HEK293 (cell line): ENCODE results near the gene KCND2.

ENCODE experiments used
- CTCF ChIA-PET: fragments of 350-600 bp; formaldehyde crosslinking; extraction: SDS; loops from one replicate; lab custom pipeline; 2021; ENCODE audit warnings: antibody characterized with exemption; lab: Yijun Ruan, JAX
- POLR2A ChIA-PET: fragments of 300-600 bp; formaldehyde crosslinking; extraction: SDS; loops from one replicate; lab custom pipeline; 2020; ENCODE audit warnings: antibody characterized with exemption, inconsistent platforms; lab: Yijun Ruan, JAX
- H3K27ac ChIP-seq: fragments of 200-500 bp; sonication (Bioruptor generic); 2 replicates; pipeline ENCODE4 v1.5.1; 2014; ENCODE audit warnings: low read depth, low read length, control low read depth, inconsistent platforms; ENCODE audit errors: extremely low read depth
- H3K36me3 ChIP-seq, 2 experiments: fragments of 200-500 bp in 1 of 2; sonication (Bioruptor generic) in 1 of 2; 1 replicate in 1 of 2; 2 replicates in 1 of 2; pipeline ENCODE4 v1.5.1; 2014 to 2017; ENCODE audit warnings: inconsistent platforms in 2 of 2, low read length in 2 of 2; ENCODE audit not compliant: control insufficient read depth in 2 of 2, insufficient read depth in 1 of 2
- H3K4me1 ChIP-seq: fragments of 200-500 bp; sonication (Bioruptor generic); 2 replicates; pipeline ENCODE4 v1.5.1; 2014; ENCODE audit warnings: mild to moderate bottlenecking, low read length, inconsistent platforms; ENCODE audit not compliant: control insufficient read depth, insufficient read depth
- H3K4me3 ChIP-seq: 2 replicates; pipeline ENCODE4 v1.5.1; 2011; ENCODE audit warnings: low read depth, mild to moderate bottlenecking, control low read depth, low read length, moderate library complexity
- H3K9me3 ChIP-seq: fragments of 200-500 bp; sonication (Bioruptor generic); 2 replicates; pipeline ENCODE4 v1.5.1; 2014; ENCODE audit warnings: low read depth, low read length, inconsistent platforms; ENCODE audit not compliant: control insufficient read depth, insufficient read depth
- ZFP69B ChIP-seq: fragments of 450-650 bp; formaldehyde crosslinking; IDR thresholded peaks from 2 replicates; pipeline ENCODE4 v1.5.1; 2016; ENCODE audit warnings: missing biosample characterization, missing genetic modification characterization
- ZNF132 ChIP-seq: fragments of 450-650 bp; formaldehyde crosslinking; IDR thresholded peaks from 2 replicates; pipeline ENCODE4 v1.5.1; 2017; ENCODE audit warnings: missing biosample characterization, missing genetic modification characterization, borderline replicate concordance
- ZNF133 ChIP-seq: fragments of 450-650 bp; formaldehyde crosslinking; IDR thresholded peaks from 2 replicates; pipeline ENCODE4 v1.5.1; 2016; ENCODE audit warnings: missing biosample characterization, missing genetic modification characterization
- ZNF19 ChIP-seq: fragments of 450-650 bp; formaldehyde crosslinking; IDR thresholded peaks from 2 replicates; pipeline ENCODE4; 2016; ENCODE audit warnings: missing biosample characterization, missing genetic modification characterization, low read depth
- ZNF211 ChIP-seq: fragments of 450-650 bp; formaldehyde crosslinking; IDR thresholded peaks from 2 replicates; pipeline ENCODE4 v1.5.1; 2016; ENCODE audit warnings: low read depth, missing biosample characterization, missing genetic modification characterization
- ZNF223 ChIP-seq: fragments of 450-650 bp; formaldehyde crosslinking; IDR thresholded peaks from 2 replicates; pipeline ENCODE4 v1.5.1; 2016; ENCODE audit warnings: missing biosample characterization, missing genetic modification characterization
- ZNF341 ChIP-seq: fragments of 450-650 bp; formaldehyde crosslinking; IDR thresholded peaks from 2 replicates; pipeline ENCODE4; 2016; ENCODE audit warnings: low read depth, missing biosample characterization, missing genetic modification characterization
- ZNF394 ChIP-seq: fragments of 450-650 bp; formaldehyde crosslinking; IDR thresholded peaks from 2 replicates; pipeline ENCODE4 v1.5.1; 2016; ENCODE audit warnings: missing biosample characterization, missing genetic modification characterization, mild to moderate bottlenecking, moderate library complexity, borderline replicate concordance
- ZNF416 ChIP-seq: fragments of 450-650 bp; formaldehyde crosslinking; IDR thresholded peaks from 2 replicates; pipeline ENCODE4 v1.5.1; 2016; ENCODE audit warnings: missing biosample characterization, missing genetic modification characterization
- ZNF561 ChIP-seq: fragments of 450-650 bp; IDR thresholded peaks from 2 replicates; pipeline ENCODE4 v1.5.1; 2018; ENCODE audit warnings: missing biosample characterization, missing genetic modification characterization, borderline replicate concordance
- ZNF600 ChIP-seq: fragments of 450-650 bp; formaldehyde crosslinking; IDR thresholded peaks from 2 replicates; pipeline ENCODE4 v1.5.1; 2016; ENCODE audit warnings: missing biosample characterization, missing genetic modification characterization
- ZNF610 ChIP-seq: fragments of 450-650 bp; formaldehyde crosslinking; IDR thresholded peaks from 2 replicates; pipeline ENCODE4 v1.5.1; 2016; ENCODE audit warnings: missing biosample characterization, missing genetic modification characterization, borderline replicate concordance
- ZNF626 ChIP-seq: fragments of 450-650 bp; sonication (Bioruptor Pico); formaldehyde crosslinking; IDR thresholded peaks from 2 replicates; pipeline ENCODE4 v1.5.1; 2018; ENCODE audit warnings: missing biosample characterization, missing genetic modification characterization, inconsistent platforms
- ZNF664 ChIP-seq: fragments of 450-650 bp; formaldehyde crosslinking; IDR thresholded peaks from 2 replicates; pipeline ENCODE4 v1.5.1; 2016; ENCODE audit warnings: missing biosample characterization, missing genetic modification characterization
- ZNF76 ChIP-seq: fragments of 450-650 bp; formaldehyde crosslinking; IDR thresholded peaks from 2 replicates; pipeline ENCODE4; 2016; ENCODE audit warnings: low read depth, missing biosample characterization, missing genetic modification characterization, borderline replicate concordance
- ZNF792 ChIP-seq: fragments of 450-650 bp; formaldehyde crosslinking; IDR thresholded peaks from 2 replicates; pipeline ENCODE4 v1.5.1; 2016; ENCODE audit warnings: missing biosample characterization, missing genetic modification characterization
- ZNF830 ChIP-seq: fragments of 450-650 bp; IDR thresholded peaks from 2 replicates; pipeline ENCODE4 v1.5.0; 2018; ENCODE audit warnings: missing biosample characterization, missing genetic modification characterization, low read depth, mild to moderate bottlenecking, moderate library complexity
- ZSCAN23 ChIP-seq: fragments of 450-650 bp; formaldehyde crosslinking; IDR thresholded peaks from 2 replicates; pipeline ENCODE4 v1.5.1; 2016; ENCODE audit warnings: missing biosample characterization, missing genetic modification characterization
- TF ChIP-seq, protein P1 (sequence below): fragments of 450-650 bp; formaldehyde crosslinking; IDR thresholded peaks from 2 replicates; pipeline ENCODE4 v1.5.1; 2017; ENCODE audit warnings: missing biosample characterization, missing genetic modification characterization
- TF ChIP-seq, protein P2 (sequence below): fragments of 450-650 bp; formaldehyde crosslinking; IDR thresholded peaks from 2 replicates; pipeline ENCODE4 v1.5.1; 2016; ENCODE audit warnings: missing biosample characterization, missing genetic modification characterization, borderline replicate concordance
- TF ChIP-seq, protein P3 (sequence below): fragments of 450-650 bp; formaldehyde crosslinking; IDR thresholded peaks from 2 replicates; pipeline ENCODE4 v1.5.1; 2016; ENCODE audit warnings: missing biosample characterization, missing genetic modification characterization
- TF ChIP-seq, protein P4 (sequence below): fragments of 450-650 bp; formaldehyde crosslinking; IDR thresholded peaks from 2 replicates; pipeline ENCODE4 v1.5.1; 2016; ENCODE audit warnings: missing biosample characterization, missing genetic modification characterization
- TF ChIP-seq, protein P5 (sequence below): fragments of 450-650 bp; formaldehyde crosslinking; IDR thresholded peaks from 2 replicates; pipeline ENCODE4 v1.5.1; 2016; ENCODE audit warnings: missing biosample characterization, missing genetic modification characterization

KCND2 gene

DNA sequence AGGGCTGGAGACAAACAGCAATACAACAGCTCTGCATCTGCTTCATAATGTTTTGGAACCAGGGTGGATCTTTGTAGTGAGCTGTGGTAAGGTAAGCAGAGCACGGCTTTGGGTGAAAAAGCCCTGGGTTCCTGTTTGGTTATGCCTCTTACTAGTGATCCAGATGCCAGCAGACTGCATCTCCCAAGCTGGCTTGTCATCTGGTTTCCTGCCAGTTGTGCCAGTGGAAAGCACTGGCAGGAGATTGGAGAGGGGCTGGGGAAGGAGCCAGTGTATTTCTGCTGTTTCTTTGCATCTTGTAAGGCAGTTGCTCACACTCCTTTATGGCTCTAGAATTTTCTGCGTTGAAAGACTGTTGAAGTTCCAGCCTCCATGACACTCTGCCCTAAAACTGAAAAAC lies 447.3 kb downstream of the KCND2 start (continued):
- TF ChIP-seq, protein P1, sequence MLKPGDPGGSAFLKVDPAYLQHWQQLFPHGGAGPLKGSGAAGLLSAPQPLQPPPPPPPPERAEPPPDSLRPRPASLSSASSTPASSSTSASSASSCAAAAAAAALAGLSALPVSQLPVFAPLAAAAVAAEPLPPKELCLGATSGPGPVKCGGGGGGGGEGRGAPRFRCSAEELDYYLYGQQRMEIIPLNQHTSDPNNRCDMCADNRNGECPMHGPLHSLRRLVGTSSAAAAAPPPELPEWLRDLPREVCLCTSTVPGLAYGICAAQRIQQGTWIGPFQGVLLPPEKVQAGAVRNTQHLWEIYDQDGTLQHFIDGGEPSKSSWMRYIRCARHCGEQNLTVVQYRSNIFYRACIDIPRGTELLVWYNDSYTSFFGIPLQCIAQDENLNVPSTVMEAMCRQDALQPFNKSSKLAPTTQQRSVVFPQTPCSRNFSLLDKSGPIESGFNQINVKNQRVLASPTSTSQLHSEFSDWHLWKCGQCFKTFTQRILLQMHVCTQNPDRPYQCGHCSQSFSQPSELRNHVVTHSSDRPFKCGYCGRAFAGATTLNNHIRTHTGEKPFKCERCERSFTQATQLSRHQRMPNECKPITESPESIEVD (tag by site-specific recombination), result no peak

DNA sequence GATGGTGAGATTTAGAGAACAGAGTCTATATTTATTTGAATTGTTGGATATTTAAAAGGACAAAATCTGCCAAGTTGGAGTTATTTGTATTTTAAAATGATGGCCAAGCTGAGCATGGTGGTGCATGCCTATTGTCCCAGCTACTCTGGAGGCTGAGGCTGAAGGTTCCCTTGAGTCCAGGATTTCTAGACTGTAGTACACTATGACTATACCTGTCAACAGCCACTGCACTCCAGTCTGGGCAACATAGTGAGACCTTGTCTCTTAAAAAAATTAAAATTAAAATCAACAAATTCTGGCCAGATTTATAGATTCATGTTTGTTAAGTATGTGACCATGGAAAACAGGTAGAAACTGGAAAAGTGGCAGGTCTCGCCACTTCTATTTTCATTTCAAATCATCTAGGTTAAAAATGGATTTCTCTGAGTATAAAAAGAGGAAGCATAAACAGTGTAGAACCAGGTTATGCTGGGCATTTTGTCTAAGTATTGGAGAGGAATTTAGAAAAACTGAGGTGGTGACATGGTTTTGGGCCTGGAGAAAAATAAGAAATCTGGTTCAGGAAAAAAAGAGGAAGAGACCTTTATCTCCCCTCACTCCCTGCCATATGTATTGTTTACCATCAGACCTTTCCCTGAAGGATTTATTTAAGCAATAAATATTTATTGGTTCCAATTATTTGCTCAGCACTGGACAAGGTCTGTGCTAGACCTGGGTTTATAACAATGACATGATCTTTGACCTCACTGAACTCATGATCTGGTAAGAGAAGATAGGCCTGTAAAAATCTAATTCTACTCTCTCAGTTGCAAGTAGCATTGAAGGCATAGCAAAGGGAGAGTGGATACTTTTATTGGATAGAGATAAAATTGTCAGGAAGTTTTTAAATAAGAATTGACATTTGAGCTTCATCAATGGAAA lies 450.8 kb downstream of the KCND2 start:
- no peaks in the 10 kb centered on the region for H3K4me1 ChIP-seq
- POLR2A ChIA-PET, result no interaction called here
- CTCF ChIA-PET, result interaction anchor here (0.6 to 2.7 kb wide), 5 partner anchors 10 to 788 kb away, joined by 3 to 8 read pairs (median 4); no protein-coding TSS in a partner anchor
- H3K9me3 ChIP-seq, result no peaks in the 10 kb centered on the region
- TF ChIP-seq, protein P2, sequence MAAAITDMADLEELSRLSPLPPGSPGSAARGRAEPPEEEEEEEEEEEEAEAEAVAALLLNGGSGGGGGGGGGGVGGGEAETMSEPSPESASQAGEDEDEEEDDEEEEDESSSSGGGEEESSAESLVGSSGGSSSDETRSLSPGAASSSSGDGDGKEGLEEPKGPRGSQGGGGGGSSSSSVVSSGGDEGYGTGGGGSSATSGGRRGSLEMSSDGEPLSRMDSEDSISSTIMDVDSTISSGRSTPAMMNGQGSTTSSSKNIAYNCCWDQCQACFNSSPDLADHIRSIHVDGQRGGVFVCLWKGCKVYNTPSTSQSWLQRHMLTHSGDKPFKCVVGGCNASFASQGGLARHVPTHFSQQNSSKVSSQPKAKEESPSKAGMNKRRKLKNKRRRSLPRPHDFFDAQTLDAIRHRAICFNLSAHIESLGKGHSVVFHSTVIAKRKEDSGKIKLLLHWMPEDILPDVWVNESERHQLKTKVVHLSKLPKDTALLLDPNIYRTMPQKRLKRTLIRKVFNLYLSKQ (tag by site-specific recombination), result no peak
- TF ChIP-seq, protein P3, sequence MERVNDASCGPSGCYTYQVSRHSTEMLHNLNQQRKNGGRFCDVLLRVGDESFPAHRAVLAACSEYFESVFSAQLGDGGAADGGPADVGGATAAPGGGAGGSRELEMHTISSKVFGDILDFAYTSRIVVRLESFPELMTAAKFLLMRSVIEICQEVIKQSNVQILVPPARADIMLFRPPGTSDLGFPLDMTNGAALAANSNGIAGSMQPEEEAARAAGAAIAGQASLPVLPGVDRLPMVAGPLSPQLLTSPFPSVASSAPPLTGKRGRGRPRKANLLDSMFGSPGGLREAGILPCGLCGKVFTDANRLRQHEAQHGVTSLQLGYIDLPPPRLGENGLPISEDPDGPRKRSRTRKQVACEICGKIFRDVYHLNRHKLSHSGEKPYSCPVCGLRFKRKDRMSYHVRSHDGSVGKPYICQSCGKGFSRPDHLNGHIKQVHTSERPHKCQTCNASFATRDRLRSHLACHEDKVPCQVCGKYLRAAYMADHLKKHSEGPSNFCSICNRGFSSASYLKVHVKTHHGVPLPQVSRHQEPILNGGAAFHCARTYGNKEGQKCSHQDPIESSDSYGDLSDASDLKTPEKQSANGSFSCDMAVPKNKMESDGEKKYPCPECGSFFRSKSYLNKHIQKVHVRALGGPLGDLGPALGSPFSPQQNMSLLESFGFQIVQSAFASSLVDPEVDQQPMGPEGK (tag by site-specific recombination), result no peak
- TF ChIP-seq ZNF664 (tag by site-specific recombination) (no peak), ZNF830 (tag by site-specific recombination) (no peak), ZNF626 (tag by site-specific recombination) (no peak), ZNF416 (tag by site-specific recombination) (no peak), ZNF792 (tag by site-specific recombination) (no peak), ZNF19 (no peak), ZNF610 (tag by site-specific recombination) (no peak)
- TF ChIP-seq, all 188 proteins: peak for 0
- Histone ChIP-seq H3K27ac (no peak overlapping the region), H3K36me3 (no peaks in the 10 kb centered on the region), H3K4me3 (no peak overlapping the region)

DNA sequence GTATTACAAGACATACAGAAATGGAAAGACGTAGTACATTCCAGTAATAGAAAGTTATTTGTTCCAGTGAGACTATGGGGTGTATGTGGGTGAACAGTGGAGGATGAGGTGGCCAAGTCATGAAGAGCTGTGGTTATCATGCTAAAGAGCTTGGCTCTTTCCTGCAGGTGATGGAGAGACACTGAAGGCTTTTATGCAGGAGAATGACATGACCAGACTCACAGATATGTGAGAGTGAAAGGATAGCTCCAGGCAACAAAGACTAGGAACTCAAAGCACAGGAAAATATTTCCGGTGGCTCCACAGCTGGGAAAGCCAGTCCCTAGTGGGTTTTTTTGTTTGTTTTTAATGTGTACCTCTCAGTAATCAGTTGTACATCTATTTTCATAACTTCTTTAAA lies 451.5 kb downstream of the KCND2 start:
- Histone ChIP-seq H3K27ac (no peak overlapping the region), H3K4me1 (no peaks in the 10 kb centered on the region), H3K36me3 (no peaks in the 10 kb centered on the region), H3K9me3 (no peaks in the 10 kb centered on the region), H3K4me3 (no peak overlapping the region)
- TF ChIP-seq ZNF394 (tag by site-specific recombination) (no peak), ZNF600 (no peak), ZNF132 (no peak), ZNF341 (no peak), ZNF211 (tag by site-specific recombination) (no peak), ZFP69B (tag by site-specific recombination) (no peak), ZNF561 (tag by site-specific recombination) (no peak), ZSCAN23 (tag by site-specific recombination) (no peak), ZNF223 (tag by site-specific recombination) (no peak), ZNF76 (tag by site-specific recombination) (no peak), ZNF133 (tag by site-specific recombination) (no peak)
- TF ChIP-seq, protein P4, sequence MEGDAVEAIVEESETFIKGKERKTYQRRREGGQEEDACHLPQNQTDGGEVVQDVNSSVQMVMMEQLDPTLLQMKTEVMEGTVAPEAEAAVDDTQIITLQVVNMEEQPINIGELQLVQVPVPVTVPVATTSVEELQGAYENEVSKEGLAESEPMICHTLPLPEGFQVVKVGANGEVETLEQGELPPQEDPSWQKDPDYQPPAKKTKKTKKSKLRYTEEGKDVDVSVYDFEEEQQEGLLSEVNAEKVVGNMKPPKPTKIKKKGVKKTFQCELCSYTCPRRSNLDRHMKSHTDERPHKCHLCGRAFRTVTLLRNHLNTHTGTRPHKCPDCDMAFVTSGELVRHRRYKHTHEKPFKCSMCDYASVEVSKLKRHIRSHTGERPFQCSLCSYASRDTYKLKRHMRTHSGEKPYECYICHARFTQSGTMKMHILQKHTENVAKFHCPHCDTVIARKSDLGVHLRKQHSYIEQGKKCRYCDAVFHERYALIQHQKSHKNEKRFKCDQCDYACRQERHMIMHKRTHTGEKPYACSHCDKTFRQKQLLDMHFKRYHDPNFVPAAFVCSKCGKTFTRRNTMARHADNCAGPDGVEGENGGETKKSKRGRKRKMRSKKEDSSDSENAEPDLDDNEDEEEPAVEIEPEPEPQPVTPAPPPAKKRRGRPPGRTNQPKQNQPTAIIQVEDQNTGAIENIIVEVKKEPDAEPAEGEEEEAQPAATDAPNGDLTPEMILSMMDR (tag by site-specific recombination), result no peak
- TF ChIP-seq, protein P5, sequence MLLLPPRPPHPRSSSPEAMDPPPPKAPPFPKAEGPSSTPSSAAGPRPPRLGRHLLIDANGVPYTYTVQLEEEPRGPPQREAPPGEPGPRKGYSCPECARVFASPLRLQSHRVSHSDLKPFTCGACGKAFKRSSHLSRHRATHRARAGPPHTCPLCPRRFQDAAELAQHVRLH (tag by site-specific recombination), result no peak
- ChIA-PET POLR2A (no interaction called here), CTCF (interaction anchor here (0.5 to 2.7 kb wide), 7 partner anchors 11 to 789 kb away, joined by 3 to 8 read pairs (median 3); no protein-coding TSS in a partner anchor)
